Astrocyte of the spinal cord (primary cell): ENCODE data around the gene FRAT2.

Source experiments
- DNase-seq: peaks from one replicate; pipeline ENCODE4 v3.0.0; 2011; ENCODE audit warnings: low read depth, low spot score
- H3K4me3 ChIP-seq: 2 replicates; pipeline ENCODE4 v1.5.1; 2011; ENCODE audit warnings: low read depth, mild to moderate bottlenecking, low read length, moderate library complexity
- CTCF ChIP-seq: IDR thresholded peaks from 2 replicates; pipeline ENCODE4 v1.5.1; 2012; ENCODE audit warnings: low read depth, mild to moderate bottlenecking, low read length, inconsistent platforms
- in situ Hi-C: cut with HindIII; loops from 2 replicates; pipeline ENCODE4 v1.10.0; 2017; ENCODE audit warnings: low sequenced_read_pairs

Gene FRAT2

GRCh38 chr10:97334370-97335175 lies at the start of gene FRAT2:
TSS of gene FRAT2 (minus strand) at chr10:97334729. CDS start at chr10:97334572, 157 bp downstream.
- TF ChIP-seq CTCF = no peak
- in situ Hi-C loops = no loop called here
- DNase-seq = peak; percentile 94
- H3K4me3 ChIP-seq = peak within 1 kb of the TSS; percentile 62

- DNase-seq = no peak
- in situ Hi-C loops = no loop called here
- no peak overlapping the region for H3K4me3 ChIP-seq
- TF ChIP-seq CTCF = no peak
These were observed 49.6 kb upstream of the FRAT2 start for GRCh38 chr10:97384156-97384555.

GRCh38 chr10:97383159-97383558 lies 48.6 kb upstream of the FRAT2 start:
- in situ Hi-C loops = no loop called here
- no peak for TF ChIP-seq CTCF
- H3K4me3 ChIP-seq = no peak overlapping the region
- no peak for DNase-seq

GRCh38 chr10:97381626-97382025 lies 47.1 kb upstream of the FRAT2 start:
- no peak for DNase-seq
- no peak overlapping the region for H3K4me3 ChIP-seq
- TF ChIP-seq CTCF = no peak
- in situ Hi-C loops = no loop called here

GRCh38 chr10:97380516-97380915 lies 46.0 kb upstream of the FRAT2 start:
- DNase-seq = no peak
- no peak overlapping the region for H3K4me3 ChIP-seq
- in situ Hi-C loops = no loop called here

More at GRCh38 chr10:97380516-97380915, 46.0 kb upstream of the FRAT2 start:
- no peak for TF ChIP-seq CTCF
